NK-92 (cell line): ENCODE results near the gene EI24.
"Not testable (repeated sequence)": the region's sequence is repeated elsewhere in the genome, so short reads cannot be mapped to it uniquely, and the experiment has no call there.

ENCODE experiments used
- DNase-seq: peaks from one replicate; lab custom pipeline; 2025; ENCODE audit not compliant: unreplicated experiment; lab: John Stamatoyannopoulos, UW

Gene EI24

GRCh38 chr11:125568970-125569914 lies at the start of gene EI24:
TSS of gene EI24 (plus strand) at chr11:125569477. CDS start at chr11:125572528, 3,051 bp downstream.
- peak; percentile 18 for DNase-seq

GRCh38 chr11:125519860-125520834 lies 49.1 kb upstream of the EI24 start:
- DNase-seq = no peak

- no peak for DNase-seq
Observed at GRCh38 chr11:125525303-125525702, 44.0 kb upstream of the EI24 start.

GRCh38 chr11:125532668-125533067 lies 36.6 kb upstream of the EI24 start:
- no peak for DNase-seq

- no peak for DNase-seq
Observed at GRCh38 chr11:125535585-125535984, 33.7 kb upstream of the EI24 start.

- DNase-seq = not testable (repeated sequence)
Observed at GRCh38 chr11:125536834-125537233, 32.4 kb upstream of the EI24 start.

- no peak for DNase-seq
Observed at GRCh38 chr11:125542709-125543108, 26.6 kb upstream of the EI24 start.

- no peak for DNase-seq
Observed at GRCh38 chr11:125550780-125551179, 18.5 kb upstream of the EI24 start.

GRCh38 chr11:125551835-125552342 lies 17.4 kb upstream of the EI24 start:
- DNase-seq = no peak

- DNase-seq = no peak
Observed at GRCh38 chr11:125552927-125553326, 16.4 kb upstream of the EI24 start.

GRCh38 chr11:125553357-125553756 lies 15.9 kb upstream of the EI24 start:
- no peak for DNase-seq

GRCh38 chr11:125554038-125554437 lies 15.2 kb upstream of the EI24 start:
- DNase-seq = no peak

- no peak for DNase-seq
Observed at GRCh38 chr11:125559888-125560287, 9.4 kb upstream of the EI24 start.

GRCh38 chr11:125561924-125562323 lies 7.4 kb upstream of the EI24 start:
- DNase-seq = no peak

GRCh38 chr11:125562430-125562829 lies 6.8 kb upstream of the EI24 start:
- DNase-seq = no peak

- no peak for DNase-seq
Observed at GRCh38 chr11:125564357-125564756, 4.9 kb upstream of the EI24 start.

- no peak for DNase-seq
Observed at GRCh38 chr11:125566235-125566634, 3.0 kb upstream of the EI24 start.

- no peak for DNase-seq
Observed at GRCh38 chr11:125569915-125570621, 791 bp downstream of the EI24 start.

GRCh38 chr11:125570952-125571351 lies 1.7 kb downstream of the EI24 start:
- no peak for DNase-seq

GRCh38 chr11:125572916-125573315 lies 3.6 kb downstream of the EI24 start:
- DNase-seq = no peak

- DNase-seq = not testable (repeated sequence)
Observed at GRCh38 chr11:125577181-125577580, 7.9 kb downstream of the EI24 start.
